Trophoblast cell (in vitro differentiated cells and primary cell): ENCODE data around the gene TRIP4.
A peak's percentile ranks its signal among the peaks of the same experiment; 100 is the strongest.

Source experiments
- DNase-seq, 2 donors: peaks; one replicate each; pipeline ENCODE4 v3.0.0-alpha.2; 2016
- H2AFZ ChIP-seq: 2 replicates; pipeline ENCODE4 v1.6.1; 2013; ENCODE audit warnings: low read length, moderate library complexity, mild to moderate bottlenecking; ENCODE audit not compliant: insufficient read depth, poor library complexity
- H2AK5ac ChIP-seq: 2 replicates; pipeline ENCODE4 v1.6.1; 2013; ENCODE audit warnings: mild to moderate bottlenecking, low read length
- H2BK120ac ChIP-seq: 2 replicates; pipeline ENCODE4 v1.6.1; 2013; ENCODE audit warnings: low read length, mild to moderate bottlenecking, moderate library complexity; ENCODE audit not compliant: insufficient read depth, poor library complexity
- H2BK12ac ChIP-seq: 2 replicates; pipeline ENCODE4 v1.6.1; 2013; ENCODE audit warnings: mild to moderate bottlenecking, low read length, moderate library complexity
- H2BK5ac ChIP-seq: 2 replicates; pipeline ENCODE4 v1.6.1; 2013; ENCODE audit warnings: low read length, low read depth, moderate library complexity, mild to moderate bottlenecking; ENCODE audit not compliant: poor library complexity
- H3K14ac ChIP-seq: 2 replicates; pipeline ENCODE4 v1.6.1; 2013; ENCODE audit warnings: mild to moderate bottlenecking, low read length
- H3K18ac ChIP-seq: 2 replicates; pipeline ENCODE4 v1.6.1; 2013; ENCODE audit warnings: mild to moderate bottlenecking, low read length
- H3K23ac ChIP-seq: 2 replicates; pipeline ENCODE4 v1.6.1; 2013; ENCODE audit warnings: low read length
- H3K27ac ChIP-seq: 2 replicates; pipeline ENCODE4 v1.5.1; 2013; ENCODE audit warnings: low read depth, mild to moderate bottlenecking, inconsistent platforms, low read length, moderate library complexity
- H3K27me3 ChIP-seq: 2 replicates; pipeline ENCODE4 v1.6.1; 2013; ENCODE audit warnings: inconsistent platforms, mild to moderate bottlenecking, low read length, moderate library complexity; ENCODE audit not compliant: insufficient read depth
- H3K36me3 ChIP-seq, 2 experiments: 1 replicate in 1 of 2; 2 replicates in 1 of 2; pipeline ENCODE4 v1.6.1; 2013; ENCODE audit warnings: low read length in 2 of 2, mild to moderate bottlenecking in 2 of 2, moderate library complexity in 1 of 2; ENCODE audit not compliant: insufficient read depth in 2 of 2, control insufficient read depth in 1 of 2
- H3K4ac ChIP-seq: 2 replicates; pipeline ENCODE4 v1.6.1; 2013; ENCODE audit warnings: low read depth, mild to moderate bottlenecking, low read length, moderate library complexity
- H3K4me1 ChIP-seq, 2 experiments: 1 replicate in 1 of 2; 2 replicates in 1 of 2; pipeline ENCODE4 v1.6.1; 2013; ENCODE audit warnings: low read length in 2 of 2, mild to moderate bottlenecking in 2 of 2, moderate library complexity in 1 of 2; ENCODE audit not compliant: insufficient read depth in 2 of 2, control insufficient read depth in 1 of 2
- H3K4me2 ChIP-seq: 2 replicates; pipeline ENCODE4 v1.6.1; 2013; ENCODE audit warnings: inconsistent platforms, mild to moderate bottlenecking, low read length, moderate library complexity
- H3K4me3 ChIP-seq: 2 replicates; pipeline ENCODE4 v1.5.1; 2013; ENCODE audit warnings: mild to moderate bottlenecking, low read depth, low read length, inconsistent platforms
- H3K79me1 ChIP-seq: one replicate; pipeline ENCODE4 v1.6.1; 2013; ENCODE audit warnings: low read length
- H3K79me2 ChIP-seq: 2 replicates; pipeline ENCODE4 v1.6.1; 2013; ENCODE audit warnings: low read length, mild to moderate bottlenecking; ENCODE audit not compliant: control insufficient read depth, insufficient read depth, poor library complexity
- H3K9ac ChIP-seq: 2 replicates; pipeline ENCODE4 v1.6.1; 2013; ENCODE audit warnings: mild to moderate bottlenecking, low read length
- H3K9me3 ChIP-seq: 2 replicates; pipeline ENCODE4 v1.6.1; 2013; ENCODE audit warnings: low read depth, mild to moderate bottlenecking, control low read depth, inconsistent platforms, low read length; ENCODE audit not compliant: insufficient read depth
- H4K12ac ChIP-seq: 2 replicates; pipeline ENCODE4 v1.6.1; 2013; ENCODE audit warnings: low read depth, mild to moderate bottlenecking, low read length, moderate library complexity
- H4K8ac ChIP-seq: 2 replicates; pipeline ENCODE4 v1.6.1; 2013; ENCODE audit warnings: low read depth, mild to moderate bottlenecking, low read length, moderate library complexity
- H4K91ac ChIP-seq: one replicate; pipeline ENCODE4 v1.6.1; 2013; ENCODE audit warnings: low read depth, mild to moderate bottlenecking, low read length, moderate library complexity
- WGBS: extraction: QIAGEN DNeasy Blood & Tissue Kit; methylation state at CpG from one replicate; pipeline ENCODE4 v1.1.7; 2013; ENCODE audit warnings: missing lambda C conversion rate; ENCODE audit not compliant: insufficient read length, insufficient coverage; ENCODE audit errors: extremely low coverage; 5-methylcytosine and 5-hydroxymethylcytosine counted together

Gene TRIP4

GRCh38 chr15:64438653-64439447 lies 51.2 kb downstream of the TRIP4 start:
- H4K12ac ChIP-seq: no peak overlapping the region
- H2BK120ac ChIP-seq: no peak overlapping the region
- no peaks in the 10 kb centered on the region for H3K27me3 ChIP-seq
- no CpG with 5 or more reads among the region's 6 CpGs for WGBS
- no peak for DNase-seq
- H4K91ac ChIP-seq: no peak overlapping the region
- H3K14ac ChIP-seq: no peak overlapping the region
- H2BK12ac ChIP-seq: no peak overlapping the region
- no peak overlapping the region for H3K18ac ChIP-seq
- no peak overlapping the region for H3K4me3 ChIP-seq
- no peaks in the 10 kb centered on the region for H3K79me2 ChIP-seq
- H3K4me2 ChIP-seq: no peak overlapping the region
- H2AK5ac ChIP-seq: no peak overlapping the region
- no peak overlapping the region for H3K27ac ChIP-seq
- peaks cover 0 to 2% of the 10 kb centered on the region in 2 experiments for H3K36me3 ChIP-seq
- no peak overlapping the region for H2BK5ac ChIP-seq
- no peak overlapping the region for H3K23ac ChIP-seq
- H3K4me1 ChIP-seq: peaks cover 0 to 5% of the 10 kb centered on the region in 2 experiments
- no peak overlapping the region for H4K8ac ChIP-seq
- no peaks in the 10 kb centered on the region for H3K9me3 ChIP-seq
- no peak overlapping the region for H3K9ac ChIP-seq
- no peak overlapping the region for H3K4ac ChIP-seq
- peaks cover 5% of the 10 kb centered on the region for H3K79me1 ChIP-seq
- no peak overlapping the region for H2AFZ ChIP-seq

- no peak overlapping the region for H3K18ac ChIP-seq
- H4K91ac ChIP-seq: no peak overlapping the region
- no peaks in the 10 kb centered on the region for H3K27me3 ChIP-seq
- peak overlapping the region; percentile 43 for H2BK12ac ChIP-seq
- H3K4me3 ChIP-seq: no peak overlapping the region
- H4K8ac ChIP-seq: no peak overlapping the region
- peaks cover 0 to 5% of the 10 kb centered on the region in 2 experiments for H3K4me1 ChIP-seq
- H2AK5ac ChIP-seq: no peak overlapping the region
- no CpG with 5 or more reads among the region's 3 CpGs for WGBS
- no peak overlapping the region for H3K9ac ChIP-seq
- H3K14ac ChIP-seq: no peak overlapping the region
- H3K4me2 ChIP-seq: no peak overlapping the region
- no peaks in the 10 kb centered on the region for H3K9me3 ChIP-seq
- H2BK5ac ChIP-seq: no peak overlapping the region
- H2AFZ ChIP-seq: no peak overlapping the region
- no peak overlapping the region for H3K27ac ChIP-seq
- peaks cover 5% of the 10 kb centered on the region for H3K79me1 ChIP-seq
- no peak overlapping the region for H4K12ac ChIP-seq
- peak overlapping the region; percentile 60 for H2BK120ac ChIP-seq
- no peak overlapping the region for H3K4ac ChIP-seq
- no peak overlapping the region for H3K23ac ChIP-seq
- H3K79me2 ChIP-seq: no peaks in the 10 kb centered on the region
- peaks cover 0 to 3% of the 10 kb centered on the region in 2 experiments for H3K36me3 ChIP-seq
- DNase-seq: no peak
Measured at GRCh38 chr15:64441852-64442251, 54.2 kb downstream of the TRIP4 start.

GRCh38 chr15:64443016-64443415 lies 55.4 kb downstream of the TRIP4 start:
- Histone ChIP-seq H4K12ac (no peak overlapping the region), H2AK5ac (no peak overlapping the region), H2BK12ac (no peak overlapping the region), H3K27me3 (no peaks in the 10 kb centered on the region), H3K23ac (no peak overlapping the region), H3K4me1 (peaks cover 0 to 5% of the 10 kb centered on the region in 2 experiments), H3K36me3 (peaks cover 6% of the 10 kb centered on the region in 2 experiments), H3K27ac (peak overlapping the region; percentile 87), H2BK5ac (no peak overlapping the region), H2BK120ac (peak overlapping the region; percentile 1), H3K79me1 (peaks cover 5% of the 10 kb centered on the region), H3K4me3 (no peak overlapping the region), H4K8ac (no peak overlapping the region), H4K91ac (no peak overlapping the region), H3K18ac (no peak overlapping the region), H3K9ac (no peak overlapping the region), H3K79me2 (no peaks in the 10 kb centered on the region), H3K9me3 (no peaks in the 10 kb centered on the region), H2AFZ (no peak overlapping the region), H3K4me2 (no peak overlapping the region), H3K14ac (no peak overlapping the region), H3K4ac (no peak overlapping the region)
- WGBS: no CpG with 5 or more reads among the region's 2 CpGs
- DNase-seq: peak in 1 of 2 donors; percentile 17

GRCh38 chr15:64443747-64444621 lies 56.3 kb downstream of the TRIP4 start:
- Histone ChIP-seq H3K79me1 (peaks cover 5% of the 10 kb centered on the region), H3K4me1 (peaks cover 0 to 5% of the 10 kb centered on the region in 2 experiments), H3K4ac (no peak overlapping the region), H4K8ac (no peak overlapping the region), H2BK12ac (no peak overlapping the region), H3K4me2 (peak overlapping the region; percentile 40), H4K91ac (no peak overlapping the region), H3K4me3 (no peak overlapping the region), H3K9me3 (no peaks in the 10 kb centered on the region), H3K79me2 (no peaks in the 10 kb centered on the region), H2BK5ac (peak overlapping the region; percentile 16), H2AFZ (no peak overlapping the region), H3K23ac (no peak overlapping the region), H3K36me3 (peaks cover 9% of the 10 kb centered on the region in 2 experiments), H3K27ac (peak overlapping the region; percentile 87), H3K27me3 (no peaks in the 10 kb centered on the region), H2BK120ac (peak overlapping the region; percentile 69), H2AK5ac (no peak overlapping the region), H3K14ac (no peak overlapping the region), H4K12ac (no peak overlapping the region), H3K9ac (no peak overlapping the region), H3K18ac (no peak overlapping the region)
- WGBS: no CpG with 5 or more reads among the region's 3 CpGs
- DNase-seq: peak; percentile 48 to 90
